Neutrophil (primary cell): ENCODE measurements around the gene CHST11.

Experiments
- H3K27ac ChIP-seq: fragments of 200-600 bp; sonication (generic); 2 replicates; pipeline ENCODE4 v1.5.1; 2016; ENCODE audit warnings: mild to moderate bottlenecking, moderate library complexity
- H3K27me3 ChIP-seq: fragments of 200-600 bp; sonication (generic); 2 replicates; pipeline ENCODE4 v1.6.0; 2016; ENCODE audit warnings: mild to moderate bottlenecking
- H3K36me3 ChIP-seq: fragments of 200-600 bp; sonication (generic); 2 replicates; pipeline ENCODE4 v1.5.1; 2017
- H3K4me1 ChIP-seq, 2 experiments: fragments of 200-600 bp in 1 of 2; sonication (generic) in 1 of 2; 1 replicate in 1 of 2; 2 replicates in 1 of 2; pipeline versions ENCODE4 v1.5.1 to v1.6.1; 2013 to 2016; ENCODE audit warnings: low read depth in 1 of 2, low read length in 1 of 2, mild to moderate bottlenecking in 1 of 2, moderate library complexity in 1 of 2; ENCODE audit not compliant: control insufficient read depth in 1 of 2, insufficient read depth in 1 of 2
- H3K4me3 ChIP-seq, 2 experiments: fragments of 200-600 bp in 1 of 2; sonication (generic) in 1 of 2; 1 replicate in 1 of 2; 2 replicates in 1 of 2; pipeline ENCODE4 v1.5.1; 2013 to 2016; ENCODE audit warnings: low read depth in 1 of 2, low read length in 1 of 2, mild to moderate bottlenecking in 1 of 2, moderate library complexity in 1 of 2
- H3K9me3 ChIP-seq: fragments of 200-600 bp; sonication (generic); 2 replicates; pipeline ENCODE4 v1.5.1; 2016
- CTCF ChIP-seq: fragments of 200-600 bp; sonication (generic); IDR thresholded peaks from 2 replicates; pipeline ENCODE4 v1.5.1; 2016; ENCODE audit warnings: antibody characterized with exemption

The CHST11 gene

GRCh38 chr12:104534162-104534856 is 77.6 kb downstream of the CHST11 start:
- no peak overlapping the region for H3K4me3 ChIP-seq
- no peak for TF ChIP-seq CTCF
- H3K27ac ChIP-seq = peak overlapping the region; percentile 50
- H3K9me3 ChIP-seq = no peaks in the 10 kb centered on the region
- no peaks in the 10 kb centered on the region for H3K27me3 ChIP-seq
- H3K36me3 ChIP-seq = no peaks in the 10 kb centered on the region
- peaks cover 16 to 37% of the 10 kb centered on the region in 2 experiments for H3K4me1 ChIP-seq

- Histone ChIP-seq H3K4me3 (no peak overlapping the region), H3K4me1 (peaks cover 16 to 34% of the 10 kb centered on the region in 2 experiments), H3K27ac (no peak overlapping the region), H3K27me3 (no peaks in the 10 kb centered on the region), H3K36me3 (no peaks in the 10 kb centered on the region), H3K9me3 (no peaks in the 10 kb centered on the region)
- TF ChIP-seq CTCF = no peak
These were observed 78.1 kb downstream of the CHST11 start for GRCh38 chr12:104534857-104535248.

GRCh38 chr12:104535369-104535768 is 78.6 kb downstream of the CHST11 start:
- peaks cover 16 to 38% of the 10 kb centered on the region in 2 experiments for H3K4me1 ChIP-seq

GRCh38 chr12:104536841-104537240 is 80.1 kb downstream of the CHST11 start:
- peaks cover 16 to 47% of the 10 kb centered on the region in 2 experiments for H3K4me1 ChIP-seq
- no peaks in the 10 kb centered on the region for H3K36me3 ChIP-seq
- TF ChIP-seq CTCF = no peak
- no peaks in the 10 kb centered on the region for H3K27me3 ChIP-seq
- H3K27ac ChIP-seq = peak overlapping the region; percentile 23
- H3K9me3 ChIP-seq = no peaks in the 10 kb centered on the region
- no peak overlapping the region for H3K4me3 ChIP-seq

More at GRCh38 chr12:104535369-104535768, 78.6 kb downstream of the CHST11 start:
- no peak for TF ChIP-seq CTCF
- Histone ChIP-seq H3K4me3 (no peak overlapping the region), H3K27ac (no peak overlapping the region), H3K9me3 (no peaks in the 10 kb centered on the region), H3K36me3 (no peaks in the 10 kb centered on the region), H3K27me3 (no peaks in the 10 kb centered on the region)

- no peak for TF ChIP-seq CTCF
- no peaks in the 10 kb centered on the region for H3K27me3 ChIP-seq
- H3K9me3 ChIP-seq = no peaks in the 10 kb centered on the region
- no peaks in the 10 kb centered on the region for H3K36me3 ChIP-seq
- H3K27ac ChIP-seq = no peak overlapping the region
- H3K4me1 ChIP-seq = peaks cover 16 to 54% of the 10 kb centered on the region in 2 experiments
- no peak overlapping the region for H3K4me3 ChIP-seq
These were observed 81.3 kb downstream of the CHST11 start for GRCh38 chr12:104538056-104538455.
